ENCODE measurements around the gene HIBADH.

HIBADH gene

GRCh38 chr7:27655184-27655583, 7.5 kb downstream of the HIBADH start:
- Histone ChIP-seq H3K9me3 (no peaks in the 10 kb centered on the region), H3K4me1 (ENCODE audit: control insufficient read depth in 1 of 2, insufficient read depth in 1 of 2, low read depth in 1 of 2, low read length in 1 of 2) (no peaks in the 10 kb centered on the region), H3K4me3 (ENCODE audit: low read depth in 1 of 2, low read length in 1 of 2) (no peak overlapping the region), H3K27ac (no peak overlapping the region), H3K27me3 (no peaks in the 10 kb centered on the region), H3K36me3 (no peaks in the 10 kb centered on the region)
- TF ChIP-seq, protein P1, sequence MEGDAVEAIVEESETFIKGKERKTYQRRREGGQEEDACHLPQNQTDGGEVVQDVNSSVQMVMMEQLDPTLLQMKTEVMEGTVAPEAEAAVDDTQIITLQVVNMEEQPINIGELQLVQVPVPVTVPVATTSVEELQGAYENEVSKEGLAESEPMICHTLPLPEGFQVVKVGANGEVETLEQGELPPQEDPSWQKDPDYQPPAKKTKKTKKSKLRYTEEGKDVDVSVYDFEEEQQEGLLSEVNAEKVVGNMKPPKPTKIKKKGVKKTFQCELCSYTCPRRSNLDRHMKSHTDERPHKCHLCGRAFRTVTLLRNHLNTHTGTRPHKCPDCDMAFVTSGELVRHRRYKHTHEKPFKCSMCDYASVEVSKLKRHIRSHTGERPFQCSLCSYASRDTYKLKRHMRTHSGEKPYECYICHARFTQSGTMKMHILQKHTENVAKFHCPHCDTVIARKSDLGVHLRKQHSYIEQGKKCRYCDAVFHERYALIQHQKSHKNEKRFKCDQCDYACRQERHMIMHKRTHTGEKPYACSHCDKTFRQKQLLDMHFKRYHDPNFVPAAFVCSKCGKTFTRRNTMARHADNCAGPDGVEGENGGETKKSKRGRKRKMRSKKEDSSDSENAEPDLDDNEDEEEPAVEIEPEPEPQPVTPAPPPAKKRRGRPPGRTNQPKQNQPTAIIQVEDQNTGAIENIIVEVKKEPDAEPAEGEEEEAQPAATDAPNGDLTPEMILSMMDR (IDR thresholded peaks at IDR 0.05), result no peak

DNA sequence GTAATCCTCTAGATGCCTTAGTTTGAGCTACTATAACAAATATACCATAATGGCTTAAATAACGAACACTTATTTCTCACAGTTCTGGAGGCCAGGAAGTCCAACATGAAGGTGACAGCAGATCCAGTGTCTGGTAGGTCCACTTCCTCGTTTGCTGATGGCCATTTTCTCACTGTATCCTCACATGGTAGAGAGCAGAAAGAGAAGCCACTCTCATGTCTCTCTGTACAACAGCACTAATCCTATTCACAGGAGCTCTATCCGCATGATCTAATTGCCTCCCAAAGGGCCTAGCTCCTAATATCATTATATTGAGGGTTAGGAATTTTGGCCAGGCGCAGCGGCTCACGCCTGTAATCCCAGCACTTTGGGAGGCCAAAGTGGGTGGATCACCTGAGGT, 10.2 kb downstream of the HIBADH start:
- no peak overlapping the region for H3K4me3 ChIP-seq (ENCODE audit: low read depth in 1 of 2, low read length in 1 of 2)
- TF ChIP-seq, protein P1 (IDR thresholded peaks at IDR 0.05), result no peak

GRCh38 chr7:27651702-27652101, 11.0 kb downstream of the HIBADH start:
- TF ChIP-seq, protein P1 (IDR thresholded peaks at IDR 0.05), result no peak
- Histone ChIP-seq H3K36me3 (no peaks in the 10 kb centered on the region), H3K27me3 (no peaks in the 10 kb centered on the region), H3K27ac (no peak overlapping the region), H3K4me3 (ENCODE audit: low read depth in 1 of 2, low read length in 1 of 2) (no peak overlapping the region), H3K9me3 (no peaks in the 10 kb centered on the region), H3K4me1 (ENCODE audit: control insufficient read depth in 1 of 2, insufficient read depth in 1 of 2, low read depth in 1 of 2, low read length in 1 of 2) (no peaks in the 10 kb centered on the region)

More for the DNA sequence above, 10.2 kb downstream of the HIBADH start:
- no peaks in the 10 kb centered on the region for H3K36me3 ChIP-seq
- H3K9me3 ChIP-seq, result no peaks in the 10 kb centered on the region
- H3K27me3 ChIP-seq, result no peaks in the 10 kb centered on the region
- H3K27ac ChIP-seq, result no peak overlapping the region
- no peaks in the 10 kb centered on the region for H3K4me1 ChIP-seq (ENCODE audit: control insufficient read depth in 1 of 2, insufficient read depth in 1 of 2, low read depth in 1 of 2, low read length in 1 of 2)

- TF ChIP-seq, protein P1 (IDR thresholded peaks at IDR 0.05), result no peak
- no peak overlapping the region for H3K4me3 ChIP-seq (ENCODE audit: low read depth in 1 of 2, low read length in 1 of 2)
Observed at GRCh38 chr7:27650283-27650682, 12.4 kb downstream of the HIBADH start.

DNA sequence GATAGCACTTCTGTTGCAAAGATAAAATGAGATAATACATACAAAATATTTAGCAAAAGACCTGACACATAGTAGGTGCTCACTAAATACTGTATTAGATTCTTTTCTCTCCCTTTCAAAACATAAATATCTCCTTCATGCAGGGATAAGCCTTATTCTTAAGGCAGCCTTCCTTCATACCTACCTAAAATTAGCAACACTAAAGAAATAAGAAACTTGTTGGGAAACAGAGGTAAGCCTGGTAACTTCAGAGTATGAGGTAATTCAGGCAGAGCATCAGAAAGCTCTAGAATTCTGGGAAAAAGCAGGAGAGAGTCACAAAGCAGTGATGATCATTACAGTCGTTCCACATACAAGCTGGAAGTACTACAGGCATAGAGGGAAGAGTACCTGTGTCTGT, 15.2 kb downstream of the HIBADH start:
- H3K4me1 ChIP-seq (ENCODE audit: control insufficient read depth in 1 of 2, insufficient read depth in 1 of 2, low read depth in 1 of 2, low read length in 1 of 2), result no peaks in the 10 kb centered on the region
- TF ChIP-seq, protein P1 (IDR thresholded peaks at IDR 0.05), result no peak
- H3K9me3 ChIP-seq, result no peaks in the 10 kb centered on the region
- no peaks in the 10 kb centered on the region for H3K27me3 ChIP-seq
- H3K27ac ChIP-seq, result no peak overlapping the region
- H3K36me3 ChIP-seq, result no peaks in the 10 kb centered on the region
- H3K4me3 ChIP-seq (ENCODE audit: low read depth in 1 of 2, low read length in 1 of 2), result no peak overlapping the region

More at GRCh38 chr7:27650283-27650682, 12.4 kb downstream of the HIBADH start:
- Histone ChIP-seq H3K4me1 (ENCODE audit: control insufficient read depth in 1 of 2, insufficient read depth in 1 of 2, low read depth in 1 of 2, low read length in 1 of 2) (no peaks in the 10 kb centered on the region), H3K27ac (no peak overlapping the region), H3K36me3 (no peaks in the 10 kb centered on the region), H3K27me3 (no peaks in the 10 kb centered on the region), H3K9me3 (no peaks in the 10 kb centered on the region)

GRCh38 chr7:27647046-27647445, 15.6 kb downstream of the HIBADH start:
- TF ChIP-seq, protein P1 (IDR thresholded peaks at IDR 0.05), result no peak
- H3K27me3 ChIP-seq, result no peaks in the 10 kb centered on the region
- no peaks in the 10 kb centered on the region for H3K9me3 ChIP-seq
- no peak overlapping the region for H3K4me3 ChIP-seq (ENCODE audit: low read depth in 1 of 2, low read length in 1 of 2)
- no peaks in the 10 kb centered on the region for H3K4me1 ChIP-seq (ENCODE audit: control insufficient read depth in 1 of 2, insufficient read depth in 1 of 2, low read depth in 1 of 2, low read length in 1 of 2)
- H3K36me3 ChIP-seq, result no peaks in the 10 kb centered on the region
- no peak overlapping the region for H3K27ac ChIP-seq

Measured in neutrophil (primary cell).